Liver (tissue), 9 donors: ENCODE measurements around the gene THAP11. TPM values are rescaled to one million over a fixed set of nuclear protein-coding genes. Genes with fewer than 3 reads are reported as not detected.

Experiments
- DNase-seq: peaks from one replicate; pipeline ENCODE4 v3.0.0-alpha.2; 2017; ENCODE audit warnings: low spot score
- H3K27ac ChIP-seq, 2 donors: one replicate each; pipeline ENCODE4 v1.7.0; 2013; ENCODE audit warnings: inconsistent platforms in 2 of 2, low read length in 2 of 2, control low read depth in 1 of 2, low read depth in 1 of 2, mild to moderate bottlenecking in 1 of 2
- H3K27me3 ChIP-seq, 4 donors: one replicate each; pipeline versions ENCODE4 v1.6.1 to v1.7.0; 2013; ENCODE audit warnings: low read length in 3 of 4, inconsistent platforms in 1 of 4, mild to moderate bottlenecking in 1 of 4, moderate library complexity in 1 of 4; ENCODE audit not compliant: control insufficient read depth in 4 of 4, insufficient read depth in 4 of 4
- H3K36me3 ChIP-seq, 4 donors: one replicate each; pipeline versions ENCODE4 v1.6.1 to v1.7.0; 2013; ENCODE audit warnings: low read length in 3 of 4, mild to moderate bottlenecking in 3 of 4, low read depth in 1 of 4, moderate library complexity in 1 of 4; ENCODE audit not compliant: control insufficient read depth in 4 of 4, insufficient read depth in 3 of 4
- H3K4me1 ChIP-seq, 4 donors: one replicate each; pipeline versions ENCODE4 v1.6.1 to v1.7.0; 2013; ENCODE audit warnings: low read length in 3 of 4, mild to moderate bottlenecking in 3 of 4, moderate library complexity in 1 of 4; ENCODE audit not compliant: control insufficient read depth in 4 of 4, insufficient read depth in 4 of 4
- H3K4me3 ChIP-seq, 3 donors: one replicate each; pipeline versions ENCODE4 v1.6.1 to v1.7.0; 2013; ENCODE audit warnings: low read length in 3 of 3, control low read depth in 1 of 3, low read depth in 1 of 3, mild to moderate bottlenecking in 1 of 3
- H3K9ac ChIP-seq, 2 donors: one replicate each; pipeline ENCODE4 v1.7.0; 2013; ENCODE audit warnings: low read length in 2 of 2, mild to moderate bottlenecking in 2 of 2, moderate library complexity in 2 of 2, control low read depth in 1 of 2, low read depth in 1 of 2
- H3K9me3 ChIP-seq, 4 donors: one replicate each; pipeline versions ENCODE4 v1.6.1 to v1.7.0; 2013; ENCODE audit warnings: low read length in 3 of 4; ENCODE audit not compliant: control insufficient read depth in 4 of 4
- ATF3 ChIP-seq: IDR thresholded peaks from 2 replicates; pipeline ENCODE4 v1.6.1; 2016; ENCODE audit warnings: antibody characterized with exemption
- CTCF ChIP-seq: fragments of 150-350 bp; IDR thresholded peaks from 2 replicates; pipeline ENCODE4 v1.5.1; 2017; ENCODE audit warnings: improper control_type of control experiment, low read depth, low read length; ENCODE audit not compliant: missing input control
- EGR1 ChIP-seq, 2 donors: IDR thresholded peaks; 2 replicates each; pipeline ENCODE4 v1.6.1; 2016 to 2018; ENCODE audit warnings: antibody characterized with exemption in 2 of 2, low read depth in 2 of 2
- FOXA1 ChIP-seq: IDR thresholded peaks from 2 replicates; pipeline ENCODE4 v1.6.1; 2016; ENCODE audit warnings: antibody characterized with exemption
- FOXA2 ChIP-seq: IDR thresholded peaks from 2 replicates; pipeline ENCODE4 v1.6.1; 2016; ENCODE audit warnings: antibody characterized with exemption
- GABPA ChIP-seq, 2 donors: IDR thresholded peaks in 1 of 2; conservative IDR thresholded peaks in 1 of 2; 2 replicates each; pipeline ENCODE4 v1.6.1; 2016; ENCODE audit warnings: antibody characterized with exemption in 2 of 2, mild to moderate bottlenecking in 1 of 2, moderate library complexity in 1 of 2
- HNF4A ChIP-seq, 2 donors: conservative IDR thresholded peaks; 2 replicates each; pipeline ENCODE4 v1.6.1; 2016; ENCODE audit warnings: antibody characterized with exemption in 2 of 2, mild to moderate bottlenecking in 2 of 2
- HNF4G ChIP-seq: IDR thresholded peaks from 2 replicates; pipeline ENCODE4 v1.6.1; 2016; ENCODE audit warnings: antibody characterized with exemption
- MAX ChIP-seq: IDR thresholded peaks from 2 replicates; pipeline ENCODE4 v1.6.1; 2016; ENCODE audit warnings: antibody characterized with exemption
- NR2F2 ChIP-seq: IDR thresholded peaks from 2 replicates; pipeline ENCODE4 v1.6.1; 2016; ENCODE audit warnings: antibody characterized with exemption
- RAD21 ChIP-seq, 2 donors: IDR thresholded peaks; 2 replicates each; pipeline ENCODE4 v1.6.1; 2016; ENCODE audit warnings: antibody characterized with exemption in 2 of 2, mild to moderate bottlenecking in 2 of 2
- REST ChIP-seq: IDR thresholded peaks from 2 replicates; pipeline ENCODE4 v1.6.1; 2016; ENCODE audit warnings: antibody characterized with exemption, mild to moderate bottlenecking
- RXRA ChIP-seq, 2 donors: IDR thresholded peaks; 2 replicates each; pipeline ENCODE4 v1.6.1; 2017 to 2018; ENCODE audit warnings: antibody characterized with exemption in 2 of 2, mild to moderate bottlenecking in 1 of 2
- SP1 ChIP-seq: IDR thresholded peaks from 2 replicates; pipeline ENCODE4 v1.6.1; 2018; ENCODE audit warnings: antibody characterized with exemption, mild to moderate bottlenecking
- TAF1 ChIP-seq: conservative IDR thresholded peaks from 2 replicates; pipeline ENCODE4 v1.6.1; 2016; ENCODE audit warnings: antibody characterized with exemption, mild to moderate bottlenecking
- YY1 ChIP-seq: IDR thresholded peaks from 2 replicates; pipeline ENCODE4 v1.6.1; 2016; ENCODE audit warnings: antibody characterized with exemption, mild to moderate bottlenecking
- ZBTB33 ChIP-seq: IDR thresholded peaks from 2 replicates; pipeline ENCODE4 v1.6.1; 2016; ENCODE audit warnings: antibody characterized with exemption
- WGBS: extraction: QIAGEN DNeasy Blood & Tissue Kit; methylation state at CpG from one replicate; pipeline ENCODE4 v1.1.7; 2013; 5-methylcytosine and 5-hydroxymethylcytosine counted together
- polyA plus RNA-seq, 2 donors: library from polyadenylated mRNA; stranded (reverse) in 1 of 2; unstranded in 1 of 2; fragments of 200-250 nt in 1 of 2; fragments of >200 nt in 1 of 2; fragmentation: Nextera tagmentation in 1 of 2; extraction: Ambion mirVana in 1 of 2; gene quantifications; one replicate each; pipeline versions ENCODE4 v1.2.1 to v1.2.3, GENCODE V29; 2013 to 2015
- total RNA-seq, 2 donors: library from RNA; depleted of rRNA; stranded (reverse); fragments of >200 nt; gene quantifications; one replicate each; pipeline ENCODE4 v1.2.3, GENCODE V29; 2014
- donor health status: healthy.
- donor health status: healthy.
- donor health status: healthy.
- donor health status: healthy.
- donor health status: healthy.

THAP11 gene
- total and polyA plus RNA-seq, 4 donors, result 6.7 to 19.7 (median 11.8) TPM

GRCh38 chr16:67864594-67864993, 22.5 kb downstream of the THAP11 start:
- Histone ChIP-seq H3K27ac (no peak overlapping the region), H3K4me3 (no peak overlapping the region), H3K9me3 (no peaks in the 10 kb centered on the region), H3K9ac (no peak overlapping the region), H3K4me1 (no peaks in the 10 kb centered on the region), H3K27me3 (no peaks in the 10 kb centered on the region), H3K36me3 (peaks cover 0 to 19% (median 4%) of the 10 kb centered on the region in 4 donors)
- no peak for DNase-seq
- 93% methylated on average over 2 of the region's 2 CpGs for WGBS
- TF ChIP-seq FOXA1, result no peak
- no peak for TF ChIP-seq HNF4G
- no peak for TF ChIP-seq EGR1 (IDR thresholded peaks at IDR 0.05; ENCODE audit: low read depth in 2 of 2)
- no peak for TF ChIP-seq SP1
- no peak for TF ChIP-seq YY1
- TF ChIP-seq TAF1, result no peak
- no peak for TF ChIP-seq ATF3
- TF ChIP-seq REST, result no peak
- TF ChIP-seq NR2F2, result no peak
- no peak for TF ChIP-seq MAX
- TF ChIP-seq ZBTB33, result no peak
- TF ChIP-seq RXRA (IDR thresholded peaks at IDR 0.05), result no peak
- no peak for TF ChIP-seq HNF4A (conservative IDR thresholded peaks at IDR 0.05)
- TF ChIP-seq GABPA (IDR thresholded peaks at IDR 0.05 in 1 of 2, conservative IDR thresholded peaks at IDR 0.05 in 1 of 2), result no peak

- whole genome bisulfite sequencing, result 95% methylated on average over 2 of the region's 2 CpGs
- H3K36me3 ChIP-seq, result peaks cover 0 to 19% (median 6%) of the 10 kb centered on the region in 4 donors
- no peak for DNase-seq
- TF ChIP-seq HNF4A (conservative IDR thresholded peaks at IDR 0.05) (no peak), YY1 (no peak), NR2F2 (no peak), CTCF (peak; percentile 49), FOXA2 (no peak), REST (no peak), RAD21 (IDR thresholded peaks at IDR 0.05) (peak; percentile 77 to 80), MAX (peak; percentile 46), SP1 (no peak), HNF4G (no peak), GABPA (IDR thresholded peaks at IDR 0.05 in 1 of 2, conservative IDR thresholded peaks at IDR 0.05 in 1 of 2) (no peak), FOXA1 (no peak), RXRA (IDR thresholded peaks at IDR 0.05) (no peak), TAF1 (no peak), ATF3 (no peak)
These were observed 23.2 kb downstream of the THAP11 start for GRCh38 chr16:67865318-67865717.

More at GRCh38 chr16:67865318-67865717, 23.2 kb downstream of the THAP11 start:
- Histone ChIP-seq H3K27ac (no peak overlapping the region), H3K27me3 (no peaks in the 10 kb centered on the region), H3K4me1 (no peaks in the 10 kb centered on the region), H3K9me3 (no peaks in the 10 kb centered on the region), H3K4me3 (no peak overlapping the region), H3K9ac (no peak overlapping the region)
